ENCODE results near the gene PLD4. TPM values are rescaled to one million over a fixed set of nuclear protein-coding genes. Genes with fewer than 3 reads are reported as not detected.
"Not testable (repeated sequence)": the region's sequence is repeated elsewhere in the genome, so short reads cannot be mapped to it uniquely, and the experiment has no call there.

The PLD4 gene
- total RNA-seq, 2 donors from 2014 or later: not detected

DNA sequence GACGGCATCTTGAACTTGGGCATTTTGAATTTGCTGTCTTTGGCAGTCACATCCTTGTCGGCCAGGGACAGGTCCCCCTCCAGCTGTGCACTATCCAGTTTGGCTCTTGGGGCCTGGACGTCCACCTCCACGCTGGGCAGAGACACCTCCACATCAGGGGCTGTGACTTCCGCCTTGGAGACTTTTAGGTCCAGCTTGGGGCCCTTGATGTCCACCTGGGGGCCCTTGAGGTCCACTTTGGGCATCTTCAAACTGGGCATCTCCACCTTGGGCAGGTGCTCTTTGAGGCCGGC, 19.3 kb downstream of the PLD4 start:
- H3K36me3 Mint-ChIP-seq (ENCODE audit: low read depth); H3K4me3 Mint-ChIP-seq; H3K4me1 Mint-ChIP-seq; DNase-seq; H3K9me3 Mint-ChIP-seq; H3K27ac Mint-ChIP-seq; H3K9ac ChIP-seq (ENCODE audit: extremely low read depth, low read length, poor library complexity, severe bottlenecking); H3K9me3 ChIP-seq (ENCODE audit: control insufficient read depth, low read length); H3K4me1 ChIP-seq (ENCODE audit: control insufficient read depth, insufficient read depth, low read length); H3K27ac ChIP-seq (ENCODE audit: low read depth, low read length); H3K36me3 ChIP-seq (ENCODE audit: control insufficient read depth, insufficient read depth, low read length); H3K4me3 ChIP-seq (ENCODE audit: low read length): not testable (repeated sequence)
- peaks cover 16% of the 10 kb centered on the region for H3K27me3 Mint-ChIP-seq (ENCODE audit: insufficient read depth)
- WGBS, 2 experiments (ENCODE audit: insufficient coverage in 1 of 2, insufficient read length in 1 of 2): 85 to 91% methylated on average over 5 to 6 of the region's 6 CpGs
- H3K27me3 ChIP-seq (ENCODE audit: control insufficient read depth, insufficient read depth, low read length, poor library complexity, severe bottlenecking): peaks cover 13% of the 10 kb centered on the region

DNA sequence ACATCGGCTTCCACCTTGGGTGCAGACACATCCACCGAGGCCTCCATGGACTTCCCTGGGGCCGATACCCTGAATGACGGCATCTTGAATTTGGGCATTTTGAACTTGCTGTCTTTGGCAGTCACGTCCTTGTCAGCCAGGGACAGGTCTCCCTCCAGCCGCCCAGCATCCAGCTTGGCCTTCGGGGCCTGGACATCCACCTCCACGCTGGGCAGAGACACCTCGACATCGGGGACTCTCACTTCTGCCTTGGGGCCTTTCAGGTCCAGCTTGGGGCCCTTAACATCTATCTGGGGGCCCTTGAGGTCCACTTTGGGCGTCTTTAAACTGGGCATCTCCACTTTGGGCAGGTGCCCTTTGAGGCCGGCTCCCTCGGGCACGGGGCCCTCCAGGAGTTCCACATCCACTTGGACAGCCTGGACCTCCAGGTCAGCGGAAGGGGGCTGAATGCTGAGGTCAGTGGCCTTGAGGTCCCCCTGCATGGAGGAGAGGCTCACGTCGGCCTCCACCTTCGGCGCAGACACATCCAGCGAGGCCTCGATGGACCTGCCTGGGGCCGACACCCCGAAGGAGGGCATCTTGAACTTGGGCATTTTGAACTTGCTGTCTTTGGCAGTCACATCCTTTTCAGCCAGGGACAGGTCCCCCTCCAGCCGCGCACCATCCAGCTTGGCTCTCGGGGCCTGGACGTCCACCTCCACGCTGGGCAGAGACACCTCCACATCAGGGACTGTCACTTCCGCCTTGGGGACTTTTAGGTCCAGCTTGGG, 19.9 kb downstream of the PLD4 start:
- H3K27me3 Mint-ChIP-seq (ENCODE audit: insufficient read depth); H3K36me3 Mint-ChIP-seq (ENCODE audit: low read depth); H3K9me3 Mint-ChIP-seq; H3K27ac Mint-ChIP-seq; H3K4me1 Mint-ChIP-seq; H3K9ac ChIP-seq (ENCODE audit: extremely low read depth, low read length, poor library complexity, severe bottlenecking); H3K27me3 ChIP-seq (ENCODE audit: control insufficient read depth, insufficient read depth, low read length, poor library complexity, severe bottlenecking); H3K4me1 ChIP-seq (ENCODE audit: control insufficient read depth, insufficient read depth, low read length); H3K4me3 Mint-ChIP-seq; DNase-seq; H3K36me3 ChIP-seq (ENCODE audit: control insufficient read depth, insufficient read depth, low read length); H3K9me3 ChIP-seq (ENCODE audit: control insufficient read depth, low read length); H3K4me3 ChIP-seq (ENCODE audit: low read length); H3K27ac ChIP-seq (ENCODE audit: low read depth, low read length): not testable (repeated sequence)
- 92 to 93% methylated on average over 25 to 29 of the region's 29 CpGs for WGBS, 2 experiments (ENCODE audit: insufficient coverage in 1 of 2, insufficient read length in 1 of 2)

DNA sequence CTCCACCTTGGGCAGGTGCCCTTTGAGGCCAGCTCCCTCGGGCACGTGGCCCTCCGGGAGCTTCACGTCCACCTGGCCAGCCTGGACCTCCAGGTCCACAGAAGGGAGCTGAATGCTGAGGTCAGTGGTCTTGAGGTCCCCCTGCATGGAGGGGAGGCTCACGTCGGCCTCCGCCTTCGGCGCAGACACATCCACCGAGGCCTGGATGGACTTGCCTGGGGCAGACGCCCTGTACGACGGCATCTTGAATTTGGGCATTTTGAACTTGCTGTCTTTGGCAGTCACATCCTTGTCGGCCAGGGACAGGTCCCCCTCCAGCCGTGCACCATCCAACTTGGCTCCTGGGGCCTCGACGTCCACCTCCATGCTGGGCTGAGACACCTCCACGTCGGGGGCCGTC, 20.6 kb downstream of the PLD4 start:
- H3K9ac ChIP-seq (ENCODE audit: extremely low read depth, low read length, poor library complexity, severe bottlenecking); H3K27me3 ChIP-seq (ENCODE audit: control insufficient read depth, insufficient read depth, low read length, poor library complexity, severe bottlenecking); H3K9me3 ChIP-seq (ENCODE audit: control insufficient read depth, low read length); H3K4me1 Mint-ChIP-seq; H3K4me3 ChIP-seq (ENCODE audit: low read length); H3K4me1 ChIP-seq (ENCODE audit: control insufficient read depth, insufficient read depth, low read length); DNase-seq; H3K36me3 Mint-ChIP-seq (ENCODE audit: low read depth); H3K9me3 Mint-ChIP-seq; H3K4me3 Mint-ChIP-seq; H3K27me3 Mint-ChIP-seq (ENCODE audit: insufficient read depth); H3K36me3 ChIP-seq (ENCODE audit: control insufficient read depth, insufficient read depth, low read length); H3K27ac Mint-ChIP-seq; H3K27ac ChIP-seq (ENCODE audit: low read depth, low read length): not testable (repeated sequence)
- 96% methylated on average over 17 to 20 of the region's 20 CpGs for WGBS, 2 experiments (ENCODE audit: insufficient coverage in 1 of 2, insufficient read length in 1 of 2)

DNA sequence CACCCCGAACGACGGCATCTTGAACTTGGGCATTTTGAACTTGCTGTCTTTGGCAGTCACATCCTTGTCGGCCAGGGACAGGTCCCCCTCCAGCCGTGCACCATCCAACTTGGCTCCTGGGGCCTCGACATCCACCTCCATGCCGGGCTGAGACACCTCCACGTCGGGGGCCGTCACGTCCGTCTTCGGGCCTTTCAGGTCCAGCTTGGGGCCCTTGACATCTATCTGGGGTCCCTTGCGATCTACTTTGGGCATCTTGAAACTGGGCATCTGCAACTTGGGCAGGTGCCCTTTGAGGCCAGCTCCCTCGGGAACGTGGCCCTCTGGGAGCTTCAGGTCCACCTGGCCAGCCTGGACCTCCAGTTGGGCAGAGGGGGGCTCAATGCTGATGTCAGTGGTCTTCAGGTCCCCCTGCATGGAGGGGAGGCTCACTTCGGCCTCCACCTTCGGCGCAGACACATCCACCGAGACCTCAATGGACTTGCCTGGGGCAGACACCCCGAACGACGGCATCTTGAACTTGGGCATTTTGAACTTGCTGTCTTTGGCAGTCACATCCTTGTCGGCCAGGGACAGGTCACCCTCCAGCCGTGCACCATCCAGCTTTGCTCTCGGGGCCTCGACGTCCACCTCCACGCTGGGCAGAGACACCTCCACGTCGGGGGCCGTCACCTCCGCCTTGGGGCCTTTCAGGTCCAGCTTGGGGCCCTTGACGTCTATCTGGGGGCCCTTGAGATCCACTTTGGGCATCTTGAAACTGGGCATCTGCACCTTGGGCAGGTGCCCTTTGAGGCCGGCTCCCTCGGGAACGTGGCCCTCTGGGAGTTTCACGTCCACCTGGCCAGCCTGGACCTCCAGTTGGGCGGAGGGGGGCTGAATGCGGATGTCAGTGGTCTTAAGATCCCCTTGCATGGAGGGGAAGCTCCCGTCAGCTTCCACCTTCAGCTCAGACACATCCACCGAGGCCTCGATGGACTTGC, 21.6 kb downstream of the PLD4 start:
- H3K9me3 Mint-ChIP-seq; H3K4me3 ChIP-seq (ENCODE audit: low read length); H3K9ac ChIP-seq (ENCODE audit: extremely low read depth, low read length, poor library complexity, severe bottlenecking); H3K27ac ChIP-seq (ENCODE audit: low read depth, low read length); H3K4me1 Mint-ChIP-seq; H3K36me3 ChIP-seq (ENCODE audit: control insufficient read depth, insufficient read depth, low read length); H3K36me3 Mint-ChIP-seq (ENCODE audit: low read depth); H3K4me3 Mint-ChIP-seq; H3K27ac Mint-ChIP-seq; H3K9me3 ChIP-seq (ENCODE audit: control insufficient read depth, low read length); DNase-seq; H3K27me3 ChIP-seq (ENCODE audit: control insufficient read depth, insufficient read depth, low read length, poor library complexity, severe bottlenecking); H3K4me1 ChIP-seq (ENCODE audit: control insufficient read depth, insufficient read depth, low read length); H3K27me3 Mint-ChIP-seq (ENCODE audit: insufficient read depth): not testable (repeated sequence)
- 92 to 96% methylated on average over 33 to 43 of the region's 43 CpGs for WGBS, 2 experiments (ENCODE audit: insufficient coverage in 1 of 2, insufficient read length in 1 of 2)

DNA sequence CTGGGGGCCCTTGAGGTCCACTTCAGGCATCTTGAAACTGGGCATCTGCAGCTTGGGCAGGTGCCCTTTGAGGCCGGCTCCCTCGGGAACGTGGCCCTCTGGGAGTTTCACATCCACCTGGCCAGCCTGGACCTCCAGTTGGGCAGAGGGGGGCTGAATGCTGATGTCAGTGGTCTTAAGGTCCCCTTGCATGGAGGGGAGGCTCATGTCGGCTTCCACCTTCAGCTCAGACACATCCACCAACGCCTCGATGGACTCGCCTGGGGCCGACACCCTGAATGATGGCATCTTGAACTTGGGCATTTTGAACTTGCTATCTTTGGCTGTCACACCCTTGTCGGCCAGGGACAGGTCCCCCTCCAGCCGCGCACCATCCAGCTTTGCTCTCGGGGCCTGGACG, 22.5 kb downstream of the PLD4 start:
- H3K27ac Mint-ChIP-seq; DNase-seq; H3K4me3 Mint-ChIP-seq; H3K27me3 ChIP-seq (ENCODE audit: control insufficient read depth, insufficient read depth, low read length, poor library complexity, severe bottlenecking); H3K4me1 ChIP-seq (ENCODE audit: control insufficient read depth, insufficient read depth, low read length); H3K9me3 ChIP-seq (ENCODE audit: control insufficient read depth, low read length); H3K27me3 Mint-ChIP-seq (ENCODE audit: insufficient read depth); H3K9me3 Mint-ChIP-seq; H3K36me3 Mint-ChIP-seq (ENCODE audit: low read depth); H3K4me1 Mint-ChIP-seq; H3K36me3 ChIP-seq (ENCODE audit: control insufficient read depth, insufficient read depth, low read length); H3K27ac ChIP-seq (ENCODE audit: low read depth, low read length); H3K9ac ChIP-seq (ENCODE audit: extremely low read depth, low read length, poor library complexity, severe bottlenecking); H3K4me3 ChIP-seq (ENCODE audit: low read length): not testable (repeated sequence)
- 94 to 100% methylated on average over 9 to 13 of the region's 13 CpGs for WGBS, 2 experiments (ENCODE audit: insufficient coverage in 1 of 2, insufficient read length in 1 of 2)

DNA sequence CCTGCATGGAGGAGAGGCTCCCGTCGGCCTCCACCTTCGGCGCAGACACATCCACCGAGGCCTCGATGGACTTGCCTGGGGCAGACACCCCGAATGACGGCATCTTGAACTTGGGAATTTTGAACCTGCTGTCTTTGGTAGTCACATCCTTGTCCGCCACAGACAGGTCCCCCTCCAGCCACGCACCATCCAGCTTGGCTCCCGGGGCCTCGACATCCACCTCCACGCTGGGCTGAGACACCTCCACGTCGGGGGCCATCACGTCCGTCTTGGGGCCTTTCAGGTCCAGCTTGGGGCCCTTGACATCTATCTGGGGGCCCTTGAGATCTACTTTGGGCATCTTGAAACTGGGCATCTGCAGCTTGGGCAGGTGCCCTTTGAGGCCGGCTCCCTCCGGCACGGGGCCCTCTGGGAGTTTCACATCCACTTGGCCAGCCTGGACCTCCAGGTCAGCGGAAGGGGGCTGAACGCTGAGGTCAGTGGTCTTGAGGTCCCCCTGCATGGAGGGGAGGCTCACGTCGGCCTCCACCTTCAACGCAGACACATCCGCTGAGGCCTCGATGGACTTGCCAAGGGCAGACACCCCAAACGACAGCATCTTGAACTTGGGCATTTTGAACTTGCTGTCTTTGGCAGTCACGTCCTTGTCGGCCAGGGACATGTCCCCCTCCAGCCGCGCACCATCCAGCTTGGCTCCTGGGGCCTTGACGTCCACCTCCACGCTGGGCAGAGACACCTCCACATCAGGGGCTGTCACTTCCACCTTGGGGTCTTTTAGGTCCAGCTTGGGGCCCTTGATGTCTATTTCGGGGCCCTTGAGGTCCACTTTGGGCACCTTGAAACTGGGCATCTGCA, 23.4 kb downstream of the PLD4 start:
- not testable (repeated sequence) for H3K9ac ChIP-seq (ENCODE audit: extremely low read depth, low read length, poor library complexity, severe bottlenecking); H3K27me3 Mint-ChIP-seq (ENCODE audit: insufficient read depth); H3K4me3 ChIP-seq (ENCODE audit: low read length); DNase-seq; H3K9me3 Mint-ChIP-seq; H3K36me3 Mint-ChIP-seq (ENCODE audit: low read depth); H3K27me3 ChIP-seq (ENCODE audit: control insufficient read depth, insufficient read depth, low read length, poor library complexity, severe bottlenecking); H3K27ac Mint-ChIP-seq; H3K4me1 Mint-ChIP-seq; H3K9me3 ChIP-seq (ENCODE audit: control insufficient read depth, low read length); H3K4me1 ChIP-seq (ENCODE audit: control insufficient read depth, insufficient read depth, low read length); H3K27ac ChIP-seq (ENCODE audit: low read depth, low read length); H3K36me3 ChIP-seq (ENCODE audit: control insufficient read depth, insufficient read depth, low read length); H3K4me3 Mint-ChIP-seq
- 93 to 94% methylated on average over 24 to 35 of the region's 35 CpGs for WGBS, 2 experiments (ENCODE audit: insufficient coverage in 1 of 2, insufficient read length in 1 of 2)
